Fibroblast of the aortic adventitia (primary cell): ENCODE data around the gene ACAP3. TPM values are rescaled to one million over a fixed set of nuclear protein-coding genes. Genes with fewer than 3 reads are reported as not detected.
A peak's percentile ranks its signal among the peaks of the same experiment; 100 is the strongest.

Experiments
- DNase-seq: peaks from one replicate; pipeline ENCODE4 v3.0.0-alpha.2; 2010; ENCODE audit warnings: low read depth
- H3K4me3 ChIP-seq: 2 replicates; pipeline ENCODE4 v1.5.1; 2011; ENCODE audit warnings: low read depth, mild to moderate bottlenecking, control low read depth, low read length, moderate library complexity
- total RNA-seq: library from RNA; depleted of rRNA; stranded (reverse); fragments of >200 nt; gene quantifications from 2 replicates; pipeline ENCODE4 v1.2.3, GENCODE V29; 2012; ENCODE audit warnings: low replicate concordance
- TF ChIP-seq, protein P1 (sequence below): IDR thresholded peaks from 2 replicates; pipeline ENCODE4 v1.5.1; 2011; ENCODE audit warnings: mild to moderate bottlenecking, low read length, control low read depth, inconsistent platforms; ENCODE audit not compliant: insufficient read depth

The ACAP3 gene
- total RNA-seq, 1 donor: 43.2 TPM

DNA sequence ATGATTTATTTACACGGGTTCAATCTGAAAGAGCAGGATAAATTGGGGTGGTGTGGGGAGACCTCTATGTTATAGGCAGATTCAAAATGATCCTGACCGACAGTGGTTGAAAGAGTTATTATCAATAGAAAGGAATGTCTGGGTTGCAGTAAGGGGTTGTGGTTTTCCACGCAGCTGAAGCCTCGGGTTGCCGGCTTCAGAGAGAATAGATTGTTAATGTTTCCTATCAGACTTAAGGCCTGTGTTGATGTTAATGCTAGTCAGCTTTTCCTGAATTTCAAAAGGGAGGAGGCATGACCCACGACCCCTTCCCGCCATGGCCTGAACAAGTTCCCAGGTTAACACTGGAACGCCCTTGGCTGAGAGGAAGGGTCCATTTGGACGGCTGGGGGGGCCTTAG is 31.9 kb downstream of the ACAP3 start:
- no peak for DNase-seq
- TF ChIP-seq, protein P1, sequence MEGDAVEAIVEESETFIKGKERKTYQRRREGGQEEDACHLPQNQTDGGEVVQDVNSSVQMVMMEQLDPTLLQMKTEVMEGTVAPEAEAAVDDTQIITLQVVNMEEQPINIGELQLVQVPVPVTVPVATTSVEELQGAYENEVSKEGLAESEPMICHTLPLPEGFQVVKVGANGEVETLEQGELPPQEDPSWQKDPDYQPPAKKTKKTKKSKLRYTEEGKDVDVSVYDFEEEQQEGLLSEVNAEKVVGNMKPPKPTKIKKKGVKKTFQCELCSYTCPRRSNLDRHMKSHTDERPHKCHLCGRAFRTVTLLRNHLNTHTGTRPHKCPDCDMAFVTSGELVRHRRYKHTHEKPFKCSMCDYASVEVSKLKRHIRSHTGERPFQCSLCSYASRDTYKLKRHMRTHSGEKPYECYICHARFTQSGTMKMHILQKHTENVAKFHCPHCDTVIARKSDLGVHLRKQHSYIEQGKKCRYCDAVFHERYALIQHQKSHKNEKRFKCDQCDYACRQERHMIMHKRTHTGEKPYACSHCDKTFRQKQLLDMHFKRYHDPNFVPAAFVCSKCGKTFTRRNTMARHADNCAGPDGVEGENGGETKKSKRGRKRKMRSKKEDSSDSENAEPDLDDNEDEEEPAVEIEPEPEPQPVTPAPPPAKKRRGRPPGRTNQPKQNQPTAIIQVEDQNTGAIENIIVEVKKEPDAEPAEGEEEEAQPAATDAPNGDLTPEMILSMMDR: no peak
- H3K4me3 ChIP-seq: no peak overlapping the region

DNA sequence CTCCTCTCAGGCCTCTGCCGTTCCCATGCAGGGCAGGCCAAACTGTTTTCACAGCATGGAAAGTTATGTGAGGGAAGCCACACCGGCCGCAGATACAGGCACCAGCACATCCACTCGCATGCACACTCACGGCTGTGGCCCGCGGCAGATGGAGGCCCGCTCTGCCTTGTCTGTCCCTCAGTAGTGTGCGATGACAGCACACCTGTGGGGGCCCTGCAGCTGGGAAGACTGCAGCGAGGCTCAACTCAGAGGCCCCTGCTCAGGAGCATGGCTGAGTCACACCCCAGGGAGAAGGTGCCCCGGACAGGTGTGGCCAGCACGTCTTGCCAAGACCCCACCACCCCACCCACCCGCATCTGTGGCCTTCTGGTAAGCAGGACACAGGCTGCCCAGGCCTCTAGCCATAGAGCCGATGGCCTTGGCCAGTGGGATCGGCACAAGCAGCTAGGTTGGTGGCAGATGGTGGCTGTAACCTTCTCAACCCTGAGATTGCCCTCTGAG is 32.7 kb downstream of the ACAP3 start:
- peak overlapping the region; percentile 77 for H3K4me3 ChIP-seq
- TF ChIP-seq, protein P1: no peak

DNA sequence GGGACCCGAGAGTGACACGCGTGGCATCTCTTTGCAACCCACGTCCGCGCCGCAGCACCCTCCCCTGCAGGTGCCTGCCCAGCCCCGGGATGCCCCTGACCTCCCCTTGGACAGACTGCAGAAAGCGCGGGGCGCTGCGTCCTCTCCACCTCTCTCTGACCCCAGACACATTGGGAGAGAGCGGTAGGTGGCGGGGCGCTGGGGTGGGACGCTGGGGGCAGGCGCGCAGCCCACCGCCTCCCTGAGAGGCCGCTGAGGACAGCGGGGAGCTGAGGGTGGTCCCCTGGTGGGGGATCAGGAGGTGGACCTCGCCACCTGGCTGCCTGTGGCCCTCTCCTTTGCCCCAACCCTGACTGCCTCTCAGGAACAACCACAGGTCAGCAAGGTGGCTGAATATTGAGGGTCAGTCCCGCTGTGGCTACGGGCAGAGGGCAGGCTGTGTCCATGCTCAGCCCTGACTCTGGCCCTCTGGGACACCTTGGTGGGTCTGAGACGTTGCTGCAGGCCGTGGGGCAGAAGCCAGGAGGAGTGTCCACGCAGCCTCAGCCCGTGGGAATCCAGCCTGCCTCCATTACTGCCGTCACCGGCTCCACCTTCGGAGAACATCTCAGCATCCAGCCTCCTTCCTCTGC is 33.3 kb downstream of the ACAP3 start:
- no peak for DNase-seq
- TF ChIP-seq, protein P1: no peak

More for the DNA sequence above, 32.7 kb downstream of the ACAP3 start:
- no peak for DNase-seq

DNA sequence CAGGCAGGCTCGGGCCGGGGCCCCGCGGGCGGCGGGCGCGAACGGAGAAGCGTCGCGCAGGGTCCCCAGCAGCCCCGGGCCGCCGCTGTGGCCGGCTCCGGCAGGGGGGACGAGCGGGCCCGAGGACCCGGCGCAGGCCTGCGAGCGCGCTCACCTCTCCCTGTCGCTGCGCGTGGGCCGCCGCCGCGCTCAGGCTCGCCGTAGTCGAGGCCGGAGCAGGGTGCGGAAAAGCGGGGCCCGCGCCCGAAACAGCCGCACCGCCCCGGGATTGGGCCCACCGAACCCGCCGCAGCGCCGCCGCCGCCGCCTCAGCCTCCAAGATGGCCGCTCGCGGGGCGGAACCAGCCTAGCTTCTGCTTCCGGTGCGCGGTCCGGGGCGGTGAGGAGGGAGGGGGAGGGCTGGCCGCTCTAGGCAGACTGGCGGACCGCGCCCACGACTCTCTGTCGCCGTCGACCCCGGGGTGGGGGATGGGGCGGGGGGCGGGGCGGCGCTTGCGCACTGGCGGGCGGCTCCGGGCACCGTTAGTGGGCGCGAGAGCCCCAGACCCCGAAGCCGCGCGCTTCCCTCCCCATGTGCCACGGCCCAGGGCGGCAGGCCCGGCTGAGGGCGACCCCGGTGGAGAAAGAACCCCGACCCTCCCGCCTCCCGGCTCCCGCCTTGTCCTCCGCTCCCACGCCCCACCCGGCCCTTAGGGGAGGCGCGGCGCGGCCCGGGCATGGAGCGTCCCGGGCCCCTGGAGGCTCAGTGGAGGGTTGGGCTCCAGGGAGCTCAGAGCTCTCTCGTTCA is 34.0 kb downstream of the ACAP3 start, which contains the start of gene UBE2J2:
TSS of gene UBE2J2 (minus strand) at position 343 of the 787 bp plus-strand sequence. CDS start 5,862 bp downstream, outside the sequence.
- DNase-seq: peak; percentile 90
- H3K4me3 ChIP-seq: peak within 1 kb of the TSS; percentile 87
- TF ChIP-seq, protein P1: no peak

More for the DNA sequence above, 33.3 kb downstream of the ACAP3 start:
- H3K4me3 ChIP-seq: peak overlapping the region; percentile 77

DNA sequence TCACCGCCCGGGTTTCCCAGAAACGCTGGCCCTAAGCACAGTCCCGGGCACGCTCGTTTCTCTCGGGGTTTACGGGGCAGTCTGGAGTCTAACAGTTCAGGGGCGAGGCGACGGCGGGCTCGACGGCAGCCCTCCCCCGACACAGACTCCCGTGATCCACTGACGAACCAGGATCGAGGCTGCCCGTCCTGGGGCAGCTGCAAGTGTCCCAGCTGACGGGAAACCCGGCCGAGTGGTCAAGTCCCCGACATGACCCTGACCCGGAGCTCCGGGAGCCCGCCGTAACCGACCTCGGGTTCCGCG is 34.6 kb downstream of the ACAP3 start:
- no peak for DNase-seq
- TF ChIP-seq, protein P1: no peak
- peak overlapping the region; percentile 87 for H3K4me3 ChIP-seq

DNA sequence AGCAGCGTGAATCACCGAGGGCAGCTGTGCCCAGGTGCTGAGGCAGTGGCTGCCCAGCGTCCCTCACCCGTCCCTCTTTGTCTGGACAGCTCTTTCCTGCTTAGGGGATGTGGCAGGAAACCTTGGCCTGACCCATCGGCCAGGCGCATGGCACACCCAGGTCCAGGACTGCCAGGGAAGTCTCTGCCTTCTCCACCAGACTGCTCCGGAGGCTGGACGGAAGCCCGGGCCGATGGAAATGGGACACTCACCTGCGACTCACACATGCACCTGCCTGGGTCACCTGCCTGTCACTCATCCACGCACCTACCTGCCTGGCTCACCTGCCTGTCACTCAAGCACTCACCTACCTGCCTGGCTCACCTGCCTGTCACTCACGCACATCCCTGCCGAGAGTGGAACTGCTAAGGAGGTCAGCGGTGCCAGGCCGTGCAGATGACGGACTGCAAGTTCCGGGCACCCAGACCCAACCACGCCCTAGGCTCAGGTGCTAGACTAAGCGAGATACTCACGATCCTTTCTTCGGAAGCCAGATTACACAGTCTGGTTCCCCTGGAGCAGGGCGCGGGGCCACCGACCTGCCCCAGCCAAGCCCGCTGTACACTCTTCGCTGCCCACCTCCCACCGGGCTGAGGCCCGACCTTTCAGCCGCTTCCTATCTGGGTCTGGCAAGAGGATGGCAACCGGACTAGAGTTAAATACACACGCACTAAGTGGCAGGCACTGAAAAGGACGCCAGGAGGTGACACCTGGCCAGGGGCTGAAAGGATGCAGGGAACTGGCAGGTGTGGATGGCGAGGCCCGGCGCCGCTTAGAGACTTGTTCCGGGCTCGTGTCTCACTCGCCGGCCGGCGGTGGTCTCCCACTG is 35.2 kb downstream of the ACAP3 start:
- TF ChIP-seq, protein P1: no peak
- no peak for DNase-seq
- H3K4me3 ChIP-seq: peak overlapping the region; percentile 87
